OCI-LY1 (cell line): ENCODE data around the gene PNMA8B.

ENCODE experiments used
- CTCF ChIP-seq: fragments of 200-600 bp; sonication (generic), shearing (Covaris generic); IDR thresholded peaks from 2 replicates; pipeline ENCODE4 v1.5.1; 2017; ENCODE audit warnings: mild to moderate bottlenecking, antibody characterized with exemption, low read length, moderate library complexity, mixed read lengths
- EZH2 ChIP-seq: fragments of 200-600 bp; sonication (generic), shearing (Covaris generic); IDR thresholded peaks from 2 replicates; pipeline ENCODE4 v1.8.0; 2017; ENCODE audit warnings: borderline replicate concordance, mixed run types, mild to moderate bottlenecking, antibody characterized with exemption, low read length, moderate library complexity, mixed read lengths

- TF ChIP-seq CTCF, result no peak
- TF ChIP-seq EZH2, result no peak
Measured at GRCh38 chr19:46453661-46454060, 42.0 kb downstream of the PNMA8B start.
